Measurements from ENCODE around the gene SPECC1L.

SPECC1L gene

GRCh38 chr22:24459911-24460310 lies 189.3 kb downstream of the SPECC1L start:
- no peak overlapping the region for H3K27ac ChIP-seq
- H3K36me3 ChIP-seq (ENCODE audit: insufficient read depth, low read length), result no peaks in the 10 kb centered on the region
- H3K4me3 ChIP-seq, result no peak overlapping the region
- TF ChIP-seq FOXP2 (optimal IDR thresholded peaks at IDR 0.05; ENCODE audit: control extremely low read depth, extremely low read length, insufficient read depth), result no peak
- no peak for TF ChIP-seq POLR2AphosphoS5 (IDR thresholded peaks at IDR 0.05; ENCODE audit: borderline replicate concordance, low read depth, low read length)
- TF ChIP-seq EZH2 (IDR thresholded peaks at IDR 0.05), result no peak
- H3K9me3 ChIP-seq (ENCODE audit: low read depth, low read length), result no peaks in the 10 kb centered on the region
- DNase-seq (ENCODE audit: low read depth, low spot score), result no peak
- no peak overlapping the region for H3K9ac ChIP-seq (ENCODE audit: insufficient read length)

GRCh38 chr22:24460418-24461089 lies 189.9 kb downstream of the SPECC1L start:
- no peak for DNase-seq (ENCODE audit: low read depth, low spot score)
- TF ChIP-seq EZH2 (IDR thresholded peaks at IDR 0.05) (no peak), FOXP2 (optimal IDR thresholded peaks at IDR 0.05; ENCODE audit: control extremely low read depth, extremely low read length, insufficient read depth) (no peak), POLR2AphosphoS5 (IDR thresholded peaks at IDR 0.05; ENCODE audit: borderline replicate concordance, low read depth, low read length) (no peak)
- Histone ChIP-seq H3K27ac (no peak overlapping the region), H3K36me3 (ENCODE audit: insufficient read depth, low read length) (no peaks in the 10 kb centered on the region), H3K9ac (ENCODE audit: insufficient read length) (no peak overlapping the region), H3K4me3 (no peak overlapping the region), H3K9me3 (ENCODE audit: low read depth, low read length) (no peaks in the 10 kb centered on the region)

DNA sequence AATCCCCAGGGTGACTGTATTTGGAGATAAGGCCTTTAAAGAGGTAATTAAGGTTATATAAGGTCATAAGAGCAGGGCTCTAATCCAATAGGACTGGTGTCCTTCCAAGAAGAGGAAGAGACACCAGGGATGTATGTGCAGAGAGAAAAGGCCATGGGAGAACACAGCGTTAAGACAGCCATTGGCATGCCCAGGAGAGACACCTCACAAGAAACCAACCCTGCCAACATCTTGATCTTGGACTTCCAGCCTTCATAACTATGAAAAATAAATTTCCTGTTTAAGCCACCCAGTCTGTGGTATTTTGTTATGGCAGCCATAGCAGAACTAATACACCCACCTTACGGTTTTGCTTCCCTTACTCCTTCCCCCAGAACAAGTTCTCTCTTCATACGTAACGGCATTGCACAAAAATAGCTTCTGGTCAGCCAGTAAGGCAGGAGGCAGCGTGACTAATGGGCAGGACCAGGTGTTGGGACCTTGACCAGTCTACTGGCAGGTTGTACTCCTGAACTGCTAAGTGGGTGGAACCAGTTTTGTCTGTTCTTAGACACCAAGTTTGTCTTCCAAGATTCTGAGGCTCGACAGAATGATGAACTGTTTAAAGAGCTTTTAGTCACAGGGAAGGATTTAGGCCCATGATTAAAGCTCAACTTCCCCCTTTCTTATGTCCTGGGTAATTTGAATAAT lies 192.6 kb downstream of the SPECC1L start:
- no peaks in the 10 kb centered on the region for H3K36me3 ChIP-seq (ENCODE audit: insufficient read depth, low read length)
- H3K4me3 ChIP-seq, result no peak overlapping the region
- DNase-seq (ENCODE audit: low read depth, low spot score), result no peak
- H3K27ac ChIP-seq, result no peak overlapping the region
- no peak overlapping the region for H3K9ac ChIP-seq (ENCODE audit: insufficient read length)
- TF ChIP-seq EZH2 (IDR thresholded peaks at IDR 0.05) (no peak), FOXP2 (optimal IDR thresholded peaks at IDR 0.05; ENCODE audit: control extremely low read depth, extremely low read length, insufficient read depth) (no peak), POLR2AphosphoS5 (IDR thresholded peaks at IDR 0.05; ENCODE audit: borderline replicate concordance, low read depth, low read length) (no peak)
- H3K9me3 ChIP-seq (ENCODE audit: low read depth, low read length), result no peaks in the 10 kb centered on the region

GRCh38 chr22:24465566-24465965 lies 194.9 kb downstream of the SPECC1L start:
- TF ChIP-seq FOXP2 (optimal IDR thresholded peaks at IDR 0.05; ENCODE audit: control extremely low read depth, extremely low read length, insufficient read depth) (no peak), POLR2AphosphoS5 (IDR thresholded peaks at IDR 0.05; ENCODE audit: borderline replicate concordance, low read depth, low read length) (no peak), EZH2 (IDR thresholded peaks at IDR 0.05) (no peak)
- no peaks in the 10 kb centered on the region for H3K9me3 ChIP-seq (ENCODE audit: low read depth, low read length)
- H3K36me3 ChIP-seq (ENCODE audit: insufficient read depth, low read length), result no peaks in the 10 kb centered on the region
- no peak overlapping the region for H3K4me3 ChIP-seq
- no peak for DNase-seq (ENCODE audit: low read depth, low spot score)
- H3K27ac ChIP-seq, result no peak overlapping the region
- no peak overlapping the region for H3K9ac ChIP-seq (ENCODE audit: insufficient read length)

- no peak overlapping the region for H3K27ac ChIP-seq
- H3K36me3 ChIP-seq (ENCODE audit: insufficient read depth, low read length), result no peaks in the 10 kb centered on the region
- DNase-seq (ENCODE audit: low read depth, low spot score), result no peak
- TF ChIP-seq POLR2AphosphoS5 (IDR thresholded peaks at IDR 0.05; ENCODE audit: borderline replicate concordance, low read depth, low read length), result no peak
- TF ChIP-seq EZH2 (IDR thresholded peaks at IDR 0.05), result no peak
- no peak for TF ChIP-seq FOXP2 (optimal IDR thresholded peaks at IDR 0.05; ENCODE audit: control extremely low read depth, extremely low read length, insufficient read depth)
- H3K9me3 ChIP-seq (ENCODE audit: low read depth, low read length), result no peaks in the 10 kb centered on the region
- H3K9ac ChIP-seq (ENCODE audit: insufficient read length), result no peak overlapping the region
- no peak overlapping the region for H3K4me3 ChIP-seq
These were observed 195.3 kb downstream of the SPECC1L start for GRCh38 chr22:24465975-24466374.

DNA sequence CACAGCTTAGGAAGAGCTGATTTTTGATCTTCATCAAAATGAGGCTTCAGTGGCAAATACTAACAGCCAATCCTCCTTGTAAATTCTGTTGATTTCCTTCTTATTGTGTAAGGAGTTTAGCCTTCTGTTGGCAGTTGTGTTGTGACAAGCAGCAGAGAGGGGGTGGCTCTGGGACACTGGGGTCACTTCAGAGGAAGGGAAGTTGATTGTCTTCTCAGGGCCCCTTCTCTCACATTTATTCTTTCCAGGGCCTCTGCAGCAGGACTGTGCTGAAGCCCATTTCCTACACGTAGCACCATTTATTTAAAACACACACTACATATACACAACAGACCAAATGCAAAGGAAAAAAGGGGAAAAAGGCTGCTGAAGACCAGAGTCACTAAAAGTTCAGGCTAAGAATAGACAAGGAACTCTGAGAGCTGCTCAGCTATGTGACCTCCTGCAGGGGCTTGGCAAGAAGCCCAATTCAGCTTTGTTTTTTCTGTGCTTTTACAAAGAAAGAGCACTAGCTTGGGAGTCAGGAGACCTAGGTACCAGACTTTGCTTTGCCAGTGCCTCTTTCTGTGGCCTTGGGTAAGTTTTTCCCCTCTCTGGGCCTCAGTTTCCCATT lies 196.2 kb downstream of the SPECC1L start:
- Histone ChIP-seq H3K9ac (ENCODE audit: insufficient read length) (peak overlapping the region; percentile 34), H3K4me3 (0 out of 2 replicates have a peak overlapping the region, but pooled peaks have one; percentile 19), H3K36me3 (ENCODE audit: insufficient read depth, low read length) (no peaks in the 10 kb centered on the region), H3K27ac (no peak overlapping the region), H3K9me3 (ENCODE audit: low read depth, low read length) (no peaks in the 10 kb centered on the region)
- no peak for TF ChIP-seq POLR2AphosphoS5 (IDR thresholded peaks at IDR 0.05; ENCODE audit: borderline replicate concordance, low read depth, low read length)
- TF ChIP-seq EZH2 (IDR thresholded peaks at IDR 0.05), result no peak
- no peak for TF ChIP-seq FOXP2 (optimal IDR thresholded peaks at IDR 0.05; ENCODE audit: control extremely low read depth, extremely low read length, insufficient read depth)
- no peak for DNase-seq (ENCODE audit: low read depth, low spot score)

- H3K9me3 ChIP-seq (ENCODE audit: low read depth, low read length), result no peaks in the 10 kb centered on the region
- H3K36me3 ChIP-seq (ENCODE audit: insufficient read depth, low read length), result no peaks in the 10 kb centered on the region
- H3K4me3 ChIP-seq, result 0 out of 2 replicates have a peak overlapping the region, but pooled peaks have one; percentile 19
- DNase-seq (ENCODE audit: low read depth, low spot score), result no peak
- H3K27ac ChIP-seq, result no peak overlapping the region
- TF ChIP-seq EZH2 (IDR thresholded peaks at IDR 0.05) (no peak), FOXP2 (optimal IDR thresholded peaks at IDR 0.05; ENCODE audit: control extremely low read depth, extremely low read length, insufficient read depth) (no peak), POLR2AphosphoS5 (IDR thresholded peaks at IDR 0.05; ENCODE audit: borderline replicate concordance, low read depth, low read length) (no peak)
- H3K9ac ChIP-seq (ENCODE audit: insufficient read length), result no peak overlapping the region
These were observed 196.7 kb downstream of the SPECC1L start for GRCh38 chr22:24467340-24467739.
